BE2C (cell line): Measurements from ENCODE around the gene CDH4.

Experiments used
- DNase-seq: peaks from one replicate; pipeline ENCODE4 v3.0.0-alpha.2; 2020
- H3K27me3 ChIP-seq: fragments of 250-450 bp; sonication (Bioruptor Pico); 2 replicates; pipeline ENCODE4 v1.5.1; 2020; ENCODE audit warnings: mild to moderate bottlenecking
- H3K36me3 ChIP-seq: fragments of 250-450 bp; sonication (Bioruptor Pico); 2 replicates; pipeline ENCODE4 v1.5.1; 2020; ENCODE audit warnings: mild to moderate bottlenecking
- H3K4me1 ChIP-seq: fragments of 250-450 bp; sonication (Bioruptor Pico); 2 replicates; pipeline ENCODE4 v1.5.1; 2020
- H3K4me3 ChIP-seq: 2 replicates; pipeline ENCODE4 v1.5.1; 2011; ENCODE audit warnings: low read depth, low read length
- H3K9me3 ChIP-seq: fragments of 250-450 bp; sonication (Bioruptor Pico); 2 replicates; pipeline ENCODE4 v1.5.1; 2020
- TF ChIP-seq, protein P1 (sequence below): IDR thresholded peaks from 2 replicates; pipeline ENCODE4 v1.5.1; 2012; ENCODE audit warnings: mild to moderate bottlenecking, low read depth, low read length

Gene CDH4

DNA sequence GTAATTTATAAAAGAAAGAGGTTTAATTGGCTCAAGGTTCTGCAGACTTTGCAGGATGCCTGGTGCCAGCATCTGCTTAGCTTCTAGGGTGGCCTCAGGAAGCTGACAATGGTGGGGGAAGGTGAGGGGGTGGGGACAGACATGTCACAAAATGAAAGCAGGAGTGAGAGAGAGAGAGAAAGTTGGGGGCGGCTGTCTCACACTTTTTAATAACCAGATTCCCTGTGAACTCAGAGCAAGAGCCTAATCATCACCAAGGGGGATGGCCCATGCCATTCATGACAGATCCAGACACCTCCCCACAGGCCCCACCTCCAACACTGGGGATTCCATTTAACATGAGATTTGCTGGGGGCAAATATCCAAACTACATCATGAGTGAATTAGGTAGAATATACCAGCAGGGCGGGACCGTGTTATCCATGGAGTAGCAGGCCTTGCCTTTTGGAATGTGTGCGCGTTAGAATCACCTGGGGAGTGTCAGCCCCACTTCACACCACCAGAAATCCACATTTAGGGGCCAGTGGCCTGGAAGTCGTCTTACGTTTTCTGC, 258.8 kb downstream of the CDH4 start:
- Histone ChIP-seq H3K27me3 (no peaks in the 10 kb centered on the region), H3K4me3 (no peak overlapping the region), H3K36me3 (no peaks in the 10 kb centered on the region), H3K9me3 (no peaks in the 10 kb centered on the region), H3K4me1 (no peaks in the 10 kb centered on the region)
- DNase-seq = no peak
- TF ChIP-seq, protein P1, sequence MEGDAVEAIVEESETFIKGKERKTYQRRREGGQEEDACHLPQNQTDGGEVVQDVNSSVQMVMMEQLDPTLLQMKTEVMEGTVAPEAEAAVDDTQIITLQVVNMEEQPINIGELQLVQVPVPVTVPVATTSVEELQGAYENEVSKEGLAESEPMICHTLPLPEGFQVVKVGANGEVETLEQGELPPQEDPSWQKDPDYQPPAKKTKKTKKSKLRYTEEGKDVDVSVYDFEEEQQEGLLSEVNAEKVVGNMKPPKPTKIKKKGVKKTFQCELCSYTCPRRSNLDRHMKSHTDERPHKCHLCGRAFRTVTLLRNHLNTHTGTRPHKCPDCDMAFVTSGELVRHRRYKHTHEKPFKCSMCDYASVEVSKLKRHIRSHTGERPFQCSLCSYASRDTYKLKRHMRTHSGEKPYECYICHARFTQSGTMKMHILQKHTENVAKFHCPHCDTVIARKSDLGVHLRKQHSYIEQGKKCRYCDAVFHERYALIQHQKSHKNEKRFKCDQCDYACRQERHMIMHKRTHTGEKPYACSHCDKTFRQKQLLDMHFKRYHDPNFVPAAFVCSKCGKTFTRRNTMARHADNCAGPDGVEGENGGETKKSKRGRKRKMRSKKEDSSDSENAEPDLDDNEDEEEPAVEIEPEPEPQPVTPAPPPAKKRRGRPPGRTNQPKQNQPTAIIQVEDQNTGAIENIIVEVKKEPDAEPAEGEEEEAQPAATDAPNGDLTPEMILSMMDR = no peak

DNA sequence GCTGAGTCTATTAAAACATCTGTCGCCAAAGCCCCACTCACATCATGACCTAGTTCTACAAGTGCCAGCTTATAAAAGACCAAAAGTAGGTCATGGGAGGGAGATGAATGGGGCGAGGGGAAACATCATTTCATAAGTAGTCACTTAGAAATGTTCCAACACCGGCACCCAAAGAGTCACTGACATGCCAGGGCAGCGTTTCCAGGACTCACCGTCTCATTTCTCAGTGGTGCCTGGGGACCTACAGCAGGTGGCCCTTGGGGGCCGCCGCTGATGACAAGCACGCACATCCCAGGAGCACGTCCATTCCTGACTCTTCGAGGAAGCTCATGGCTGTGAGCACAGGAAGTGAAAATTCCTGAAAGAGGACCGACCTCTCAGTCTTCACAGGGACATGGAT, 260.4 kb downstream of the CDH4 start:
- H3K27me3 ChIP-seq = no peaks in the 10 kb centered on the region

DNA sequence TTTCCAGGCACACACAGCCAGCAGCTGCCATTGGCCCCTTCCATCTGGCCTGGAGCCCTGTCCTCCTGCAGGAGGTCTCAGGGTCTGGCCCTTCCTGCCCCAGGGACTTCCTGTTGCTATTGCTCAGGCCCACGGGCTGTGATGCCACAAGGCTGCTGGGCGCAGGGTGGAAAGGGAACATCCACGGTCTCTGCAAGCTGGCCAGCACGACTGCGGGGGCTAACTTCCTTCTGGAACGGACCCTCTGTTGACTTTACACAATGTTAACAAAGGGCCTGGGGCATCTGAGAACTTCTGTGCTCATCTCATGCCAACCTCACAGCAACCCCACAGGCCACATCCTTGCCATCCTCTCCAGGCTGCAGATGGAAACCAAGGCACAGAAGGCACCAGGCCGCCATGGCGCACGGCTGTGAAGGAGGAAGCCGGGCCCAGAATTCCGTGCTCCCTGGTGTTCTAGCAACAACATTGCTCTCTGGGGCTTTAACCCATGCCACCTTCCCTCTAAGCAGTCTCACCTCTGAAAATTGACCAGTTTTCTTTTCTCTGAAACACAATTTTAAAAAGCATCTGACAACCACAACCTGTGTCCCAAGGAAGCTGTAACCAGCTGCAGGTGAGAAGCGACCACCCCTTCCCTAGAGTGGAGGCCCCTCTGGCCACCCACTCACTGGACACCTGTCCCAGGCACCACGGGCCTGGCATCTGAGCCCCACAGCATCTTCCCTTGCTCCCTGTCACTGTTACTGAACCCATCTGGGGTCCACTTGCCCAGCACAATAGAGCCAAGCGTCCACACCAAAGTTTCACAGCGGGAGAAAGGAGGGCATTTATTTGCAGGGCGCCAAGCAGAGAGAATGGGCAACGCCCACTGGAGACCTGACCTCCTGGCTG, 261.3 kb downstream of the CDH4 start:
- TF ChIP-seq, protein P1 = no peak
- no peaks in the 10 kb centered on the region for H3K27me3 ChIP-seq
- H3K4me1 ChIP-seq = no peaks in the 10 kb centered on the region
- no peak for DNase-seq
- no peaks in the 10 kb centered on the region for H3K36me3 ChIP-seq
- no peaks in the 10 kb centered on the region for H3K9me3 ChIP-seq
- H3K4me3 ChIP-seq = no peak overlapping the region

More for the DNA sequence above, 260.4 kb downstream of the CDH4 start:
- no peaks in the 10 kb centered on the region for H3K9me3 ChIP-seq
- no peak overlapping the region for H3K4me3 ChIP-seq
- no peaks in the 10 kb centered on the region for H3K36me3 ChIP-seq
- no peaks in the 10 kb centered on the region for H3K4me1 ChIP-seq
- DNase-seq = no peak
- TF ChIP-seq, protein P1 = no peak

DNA sequence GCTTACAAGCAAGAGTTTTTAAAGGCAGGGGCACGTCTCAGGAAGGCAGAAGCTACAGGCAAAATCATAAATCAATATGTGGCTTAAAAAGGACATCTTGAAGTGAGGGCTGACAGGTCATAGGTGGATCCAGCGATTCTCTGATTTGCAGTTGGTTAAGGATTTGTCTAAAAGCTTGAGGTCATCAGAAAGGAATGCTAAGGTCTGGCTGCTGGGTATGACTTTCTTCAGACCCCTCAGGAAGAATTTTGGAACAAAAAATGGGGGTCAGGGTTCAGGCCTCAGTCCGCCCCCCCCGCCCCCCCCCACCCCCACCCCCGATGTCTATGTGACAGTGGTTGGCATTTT, 261.9 kb downstream of the CDH4 start:
- DNase-seq = no peak
- Histone ChIP-seq H3K4me1 (no peaks in the 10 kb centered on the region), H3K4me3 (no peak overlapping the region), H3K27me3 (no peaks in the 10 kb centered on the region), H3K9me3 (no peaks in the 10 kb centered on the region), H3K36me3 (no peaks in the 10 kb centered on the region)
- TF ChIP-seq, protein P1 = no peak

DNA sequence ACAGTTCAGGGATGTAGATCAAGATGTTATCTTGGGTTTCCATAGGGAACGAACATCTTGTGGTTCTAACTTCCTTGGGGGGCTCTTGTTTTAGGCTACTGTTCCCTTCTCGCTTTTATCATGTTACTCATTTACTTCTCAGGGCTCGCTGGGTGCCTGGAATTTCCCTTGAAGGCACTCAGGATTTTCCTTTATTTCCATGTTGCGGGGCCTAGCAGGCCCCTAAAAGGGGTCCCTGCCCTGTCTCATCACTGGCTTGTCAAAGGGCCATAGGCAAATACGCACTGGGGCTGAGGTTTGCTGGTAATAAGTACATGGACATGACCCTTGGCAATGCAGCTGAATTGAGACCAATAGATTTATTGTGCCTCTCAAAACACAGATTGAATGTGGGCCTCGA, 262.3 kb downstream of the CDH4 start:
- Histone ChIP-seq H3K4me1 (no peaks in the 10 kb centered on the region), H3K27me3 (no peaks in the 10 kb centered on the region), H3K36me3 (no peaks in the 10 kb centered on the region), H3K9me3 (no peaks in the 10 kb centered on the region), H3K4me3 (no peak overlapping the region)
- no peak for DNase-seq
- TF ChIP-seq, protein P1 = no peak
